A549 treated with CpdA at 1 μM for 4 hours (cell line): ENCODE results near the gene SLC34A2. TPM values are rescaled to one million over a fixed set of nuclear protein-coding genes. Genes with fewer than 3 reads are reported as not detected.

Experiments used
- total RNA-seq: library from RNA; stranded (reverse); fragments of 200-300 nt; extraction: Qiagen RNA extraction; gene quantifications from 5 replicates; pipeline ENCODE4 v1.2.3, GENCODE V29; 2022; ENCODE audit warnings: low read depth

SLC34A2 gene
- total RNA-seq, result 0.01 to 0.03 TPM in 2 of 5 replicates, not detected in the others

GRCh38 chr4:25654971-25655963 lies at the start of gene SLC34A2:
Gene SLC34A2 (plus strand): TSS chr4:25655851. CDS start chr4:25662501, 6,650 bp downstream.

Other genes with a start within 250 kb of the SLC34A2 start
- gene SEL1L3, start 207.1 kb downstream of the SLC34A2 start, total RNA-seq, result 20.4 to 25.7 TPM (median 23.2 TPM) in 5 replicates